GM19239 (cell line): Measurements from ENCODE around the gene C11orf54.

ENCODE experiments used
- DNase-seq: peaks from one replicate; pipeline ENCODE4 v3.0.0; 2011; ENCODE audit warnings: low spot score; ENCODE audit not compliant: insufficient read length
- FAIRE-seq: peaks from 2 replicates; lab custom pipeline; 2011; peaks lifted over from hg19 to GRCh38; lab: Jason Lieb, UNC

C11orf54 gene

GRCh38 chr11:93741094-93741881, at the start of gene C11orf54, which contains the start of gene TAF1D:
C11orf54 (plus strand) TSS chr11:93741672; CDS start chr11:93747394, 5,722 bp downstream.
TAF1D (minus strand) TSS chr11:93741495; CDS start chr11:93739304, 2,191 bp downstream.
- peak; percentile 53 for DNase-seq
- FAIRE-seq, result peak; percentile 97

- DNase-seq (no peak), FAIRE-seq (no peak)
Observed at GRCh38 chr11:93694109-93694508, 47.4 kb upstream of the C11orf54 start.

GRCh38 chr11:93694557-93694956, 46.9 kb upstream of the C11orf54 start:
- FAIRE-seq, result no peak
- DNase-seq, result no peak

- FAIRE-seq (no peak), DNase-seq (no peak)
Observed at GRCh38 chr11:93697611-93698010, 43.9 kb upstream of the C11orf54 start.

GRCh38 chr11:93700830-93701229, 40.6 kb upstream of the C11orf54 start:
- FAIRE-seq, result no peak
- DNase-seq, result no peak

- no peak for FAIRE-seq
- no peak for DNase-seq
Observed at GRCh38 chr11:93704237-93704636, 37.2 kb upstream of the C11orf54 start.

- FAIRE-seq (no peak), DNase-seq (no peak)
Observed at GRCh38 chr11:93710239-93710638, 31.2 kb upstream of the C11orf54 start.

GRCh38 chr11:93712678-93713077, 28.8 kb upstream of the C11orf54 start:
- DNase-seq (no peak), FAIRE-seq (no peak)

- FAIRE-seq (no peak), DNase-seq (no peak)
Observed at GRCh38 chr11:93715797-93716396, 25.6 kb upstream of the C11orf54 start.

- DNase-seq (no peak), FAIRE-seq (no peak)
Observed at GRCh38 chr11:93717501-93717900, 24.0 kb upstream of the C11orf54 start.

- DNase-seq (no peak), FAIRE-seq (peak; percentile 57)
Observed at GRCh38 chr11:93718057-93718563, 23.4 kb upstream of the C11orf54 start.

GRCh38 chr11:93719310-93719709, 22.2 kb upstream of the C11orf54 start:
- no peak for FAIRE-seq
- no peak for DNase-seq

- DNase-seq, result no peak
- FAIRE-seq, result no peak
Observed at GRCh38 chr11:93720522-93720921, 20.9 kb upstream of the C11orf54 start.

- no peak for FAIRE-seq
- DNase-seq, result no peak
Observed at GRCh38 chr11:93724089-93724488, 17.4 kb upstream of the C11orf54 start.

- FAIRE-seq, result no peak
- DNase-seq, result no peak
Observed at GRCh38 chr11:93727985-93728791, 13.3 kb upstream of the C11orf54 start.

- FAIRE-seq (no peak), DNase-seq (no peak)
Observed at GRCh38 chr11:93728792-93729128, 12.7 kb upstream of the C11orf54 start.

- no peak for FAIRE-seq
Observed at GRCh38 chr11:93729129-93729616, 12.3 kb upstream of the C11orf54 start.

GRCh38 chr11:93730108-93731107, 11.1 kb upstream of the C11orf54 start:
- FAIRE-seq (no peak), DNase-seq (no peak)

More at GRCh38 chr11:93729129-93729616, 12.3 kb upstream of the C11orf54 start:
- no peak for DNase-seq

- DNase-seq (no peak), FAIRE-seq (no peak)
Observed at GRCh38 chr11:93732237-93732892, 9.1 kb upstream of the C11orf54 start.
